ENCODE measurements around the gene PHACTR1.

- TF ChIP-seq EZH2 (IDR thresholded peaks at IDR 0.05; ENCODE audit: low read length, unreplicated experiment): no peak
- TF ChIP-seq CTCF (conservative IDR thresholded peaks at IDR 0.05; ENCODE audit: low read depth, low read length): no peak
- TF ChIP-seq EZH2phosphoT487 (IDR thresholded peaks at IDR 0.05; ENCODE audit: borderline replicate concordance, low read length): no peak
Measured at GRCh38 chr6:13166916-13167315, 450.3 kb downstream of the PHACTR1 start.

All from PC-3 (cell line).